PC-9 (cell line): ENCODE data around the gene MGAT4A.

Source experiments
- EZH2 ChIP-seq: fragments of 200-600 bp; sonication (generic); IDR thresholded peaks from 2 replicates; pipeline ENCODE4 v1.8.0; 2017; ENCODE audit warnings: antibody characterized with exemption, low read depth
- TF ChIP-seq, protein P1 (sequence below): fragments of 200-600 bp; sonication (generic); conservative IDR thresholded peaks from 2 replicates; pipeline ENCODE4 v1.6.1; 2017; ENCODE audit warnings: mixed run types, antibody characterized with exemption, mild to moderate bottlenecking, moderate library complexity

GRCh38 chr2:98773169-98773568, 42.2 kb upstream of the MGAT4A start:
- TF ChIP-seq, protein P1, sequence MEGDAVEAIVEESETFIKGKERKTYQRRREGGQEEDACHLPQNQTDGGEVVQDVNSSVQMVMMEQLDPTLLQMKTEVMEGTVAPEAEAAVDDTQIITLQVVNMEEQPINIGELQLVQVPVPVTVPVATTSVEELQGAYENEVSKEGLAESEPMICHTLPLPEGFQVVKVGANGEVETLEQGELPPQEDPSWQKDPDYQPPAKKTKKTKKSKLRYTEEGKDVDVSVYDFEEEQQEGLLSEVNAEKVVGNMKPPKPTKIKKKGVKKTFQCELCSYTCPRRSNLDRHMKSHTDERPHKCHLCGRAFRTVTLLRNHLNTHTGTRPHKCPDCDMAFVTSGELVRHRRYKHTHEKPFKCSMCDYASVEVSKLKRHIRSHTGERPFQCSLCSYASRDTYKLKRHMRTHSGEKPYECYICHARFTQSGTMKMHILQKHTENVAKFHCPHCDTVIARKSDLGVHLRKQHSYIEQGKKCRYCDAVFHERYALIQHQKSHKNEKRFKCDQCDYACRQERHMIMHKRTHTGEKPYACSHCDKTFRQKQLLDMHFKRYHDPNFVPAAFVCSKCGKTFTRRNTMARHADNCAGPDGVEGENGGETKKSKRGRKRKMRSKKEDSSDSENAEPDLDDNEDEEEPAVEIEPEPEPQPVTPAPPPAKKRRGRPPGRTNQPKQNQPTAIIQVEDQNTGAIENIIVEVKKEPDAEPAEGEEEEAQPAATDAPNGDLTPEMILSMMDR = no peak
- TF ChIP-seq EZH2 = no peak
